Measurements from ENCODE around the gene LGR5.

Gene LGR5

DNA sequence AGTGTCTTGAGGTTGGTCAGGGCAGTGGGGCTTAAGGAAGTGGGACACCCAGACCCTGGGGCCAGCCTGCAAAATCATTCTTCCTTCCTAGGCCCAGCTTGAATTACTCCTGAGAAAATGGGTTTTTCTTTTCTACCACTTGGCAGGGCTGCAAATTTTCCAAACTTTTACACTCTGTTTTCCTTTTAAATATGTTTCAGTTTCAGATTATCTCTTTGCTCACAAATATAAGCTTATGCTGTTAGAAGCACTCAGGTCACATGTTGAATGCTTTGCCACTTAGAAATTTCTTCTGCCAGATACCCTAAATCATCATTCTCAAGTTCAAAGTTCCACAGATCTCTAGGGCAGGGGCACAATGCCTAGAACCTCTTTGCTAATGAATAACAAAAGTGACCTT is 2.9 kb upstream of the LGR5 start:
- no peak for DNase-seq (ENCODE audit: extremely low read depth in 1 of 2, low read depth in 1 of 2)

DNA sequence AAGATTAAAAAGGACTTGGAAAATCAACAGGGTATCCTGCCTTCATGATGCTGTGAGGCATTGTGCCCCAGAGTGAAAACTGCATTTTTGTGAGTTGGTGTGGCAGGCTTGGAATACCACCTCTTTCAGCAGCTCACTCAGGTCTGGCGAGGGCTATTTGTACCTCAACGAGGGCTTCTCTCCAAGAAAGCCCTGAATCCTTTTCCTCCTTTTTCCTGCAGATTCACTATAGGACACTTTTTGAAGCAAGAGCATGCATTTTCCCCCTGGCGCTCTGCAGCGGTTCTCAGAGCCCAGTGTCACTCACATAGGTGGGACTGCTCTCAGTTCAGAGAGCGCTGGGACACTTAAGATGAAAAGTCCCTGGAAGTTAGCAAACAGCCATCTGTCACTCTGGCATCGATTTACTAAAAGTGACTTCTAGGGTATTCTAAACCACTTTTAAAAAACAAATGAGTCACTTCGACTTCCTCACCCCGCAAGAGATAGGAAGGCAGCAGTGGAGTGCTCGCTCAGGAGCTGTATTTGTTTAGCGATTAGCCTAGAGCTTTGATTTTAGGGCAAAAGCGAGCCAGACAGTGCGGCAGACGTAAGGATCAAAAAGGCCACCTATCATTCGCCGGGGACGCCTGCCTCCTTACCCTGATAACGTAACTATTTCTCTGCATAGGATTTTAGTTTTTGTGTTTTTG is 782 bp upstream of the LGR5 start:
- no peak for DNase-seq (ENCODE audit: extremely low read depth in 1 of 2, low read depth in 1 of 2)

GRCh38 chr12:71439362-71439612 is 311 bp upstream of the LGR5 start:
- DNase-seq (ENCODE audit: extremely low read depth in 1 of 2, low read depth in 1 of 2), result no peak

DNA sequence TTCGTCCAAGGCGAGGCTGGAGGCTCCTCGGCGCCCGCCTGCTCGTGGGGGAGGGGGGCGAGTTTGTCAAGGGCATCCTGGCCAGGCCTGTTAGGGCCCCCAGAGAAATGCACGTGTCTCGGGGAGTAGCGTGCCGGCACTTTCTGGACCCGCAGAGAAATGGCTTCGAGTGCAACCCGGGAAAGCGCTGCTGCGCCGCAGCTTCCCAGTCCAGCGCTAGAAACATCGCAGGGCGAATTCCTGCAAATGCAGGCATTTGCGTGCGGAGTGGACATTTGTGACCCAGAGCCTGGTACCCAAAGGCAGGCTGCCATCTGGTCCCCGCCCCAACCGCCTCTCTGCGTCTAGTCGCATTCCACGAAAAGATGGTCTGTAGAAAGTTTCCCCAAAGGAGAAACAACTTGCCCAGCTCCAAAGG is 756 bp downstream of the LGR5 start:
- no peak for DNase-seq (ENCODE audit: extremely low read depth in 1 of 2, low read depth in 1 of 2)

GRCh38 chr12:71440763-71441748 is 1.5 kb downstream of the LGR5 start:
- no peak for DNase-seq (ENCODE audit: extremely low read depth in 1 of 2, low read depth in 1 of 2)

- no peak for DNase-seq (ENCODE audit: extremely low read depth in 1 of 2, low read depth in 1 of 2)
These were observed 2.4 kb downstream of the LGR5 start for GRCh38 chr12:71441836-71442566.

DNA sequence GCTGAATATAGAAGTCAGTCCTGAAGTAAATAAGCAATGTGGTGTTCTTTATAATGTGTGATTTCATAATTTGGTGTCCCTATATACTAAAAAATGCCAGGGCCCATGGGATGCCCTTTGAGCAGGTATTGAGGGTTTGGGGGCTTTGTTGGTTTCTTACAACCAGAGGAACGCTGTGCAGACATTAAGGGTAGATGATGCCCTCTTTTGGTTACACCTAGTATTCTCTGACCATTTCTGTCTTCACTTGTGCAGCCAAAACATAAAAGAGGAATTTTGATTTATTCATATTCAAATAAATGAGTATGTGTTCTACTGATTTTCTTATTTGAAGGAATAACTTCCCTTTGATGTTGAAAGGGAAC is 3.0 kb downstream of the LGR5 start:
- DNase-seq (ENCODE audit: extremely low read depth in 1 of 2, low read depth in 1 of 2), result no peak

DNA sequence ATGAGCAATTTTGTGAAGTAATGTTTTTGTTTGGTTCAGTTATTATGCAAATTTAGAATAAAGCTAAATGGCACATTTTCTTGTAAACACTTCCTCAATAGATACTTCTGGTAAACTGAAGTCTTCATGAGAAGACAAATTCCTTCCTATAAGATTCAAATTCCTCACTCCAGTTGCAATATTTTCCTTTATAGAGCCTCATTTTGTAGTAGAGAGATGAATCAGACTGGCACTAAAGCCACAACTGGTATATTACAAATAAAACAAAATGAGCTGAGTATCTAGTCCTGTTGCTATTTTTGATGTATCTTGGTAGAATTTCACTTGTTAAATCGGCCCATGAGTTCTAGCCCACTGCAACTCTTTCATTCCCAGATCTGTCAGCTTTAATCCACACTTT is 5.5 kb downstream of the LGR5 start:
- DNase-seq (ENCODE audit: extremely low read depth in 1 of 2, low read depth in 1 of 2), result no peak

GRCh38 chr12:71447691-71448132 is 8.1 kb downstream of the LGR5 start:
- no peak for DNase-seq (ENCODE audit: extremely low read depth in 1 of 2, low read depth in 1 of 2)

- DNase-seq (ENCODE audit: extremely low read depth in 1 of 2, low read depth in 1 of 2), result no peak
These were observed 8.6 kb downstream of the LGR5 start for GRCh38 chr12:71448150-71448581.

- no peak for DNase-seq (ENCODE audit: extremely low read depth in 1 of 2, low read depth in 1 of 2)
These were observed 9.9 kb downstream of the LGR5 start for GRCh38 chr12:71449373-71450070.

GRCh38 chr12:71452006-71452405 is 12.4 kb downstream of the LGR5 start:
- no peak for DNase-seq (ENCODE audit: extremely low read depth in 1 of 2, low read depth in 1 of 2)

GRCh38 chr12:71455028-71455737 is 15.6 kb downstream of the LGR5 start:
- DNase-seq (ENCODE audit: extremely low read depth in 1 of 2, low read depth in 1 of 2), result no peak

GRCh38 chr12:71456316-71456715 is 16.7 kb downstream of the LGR5 start:
- DNase-seq (ENCODE audit: extremely low read depth in 1 of 2, low read depth in 1 of 2), result no peak

GRCh38 chr12:71456990-71457389 is 17.4 kb downstream of the LGR5 start:
- no peak for DNase-seq (ENCODE audit: extremely low read depth in 1 of 2, low read depth in 1 of 2)

DNA sequence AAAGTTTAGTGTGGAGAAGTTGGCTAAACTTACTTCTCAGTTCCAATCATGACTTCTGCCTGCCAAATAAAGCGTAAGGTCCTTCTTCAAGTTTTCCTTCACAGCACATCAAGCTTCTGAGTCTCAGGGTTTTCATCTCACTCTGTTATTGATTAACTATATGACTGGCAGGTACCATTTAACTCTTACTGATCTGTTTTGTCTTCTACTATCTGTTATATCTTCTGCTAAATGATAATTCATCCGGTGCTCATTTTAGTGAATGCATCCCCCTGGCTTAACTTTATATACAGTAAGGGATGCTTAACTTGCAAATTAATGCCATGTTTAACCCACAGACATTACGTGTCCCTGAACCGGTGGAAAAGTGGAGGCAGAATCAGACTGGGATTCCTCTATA is 20.7 kb downstream of the LGR5 start:
- DNase-seq (ENCODE audit: extremely low read depth in 1 of 2, low read depth in 1 of 2), result no peak

DNA sequence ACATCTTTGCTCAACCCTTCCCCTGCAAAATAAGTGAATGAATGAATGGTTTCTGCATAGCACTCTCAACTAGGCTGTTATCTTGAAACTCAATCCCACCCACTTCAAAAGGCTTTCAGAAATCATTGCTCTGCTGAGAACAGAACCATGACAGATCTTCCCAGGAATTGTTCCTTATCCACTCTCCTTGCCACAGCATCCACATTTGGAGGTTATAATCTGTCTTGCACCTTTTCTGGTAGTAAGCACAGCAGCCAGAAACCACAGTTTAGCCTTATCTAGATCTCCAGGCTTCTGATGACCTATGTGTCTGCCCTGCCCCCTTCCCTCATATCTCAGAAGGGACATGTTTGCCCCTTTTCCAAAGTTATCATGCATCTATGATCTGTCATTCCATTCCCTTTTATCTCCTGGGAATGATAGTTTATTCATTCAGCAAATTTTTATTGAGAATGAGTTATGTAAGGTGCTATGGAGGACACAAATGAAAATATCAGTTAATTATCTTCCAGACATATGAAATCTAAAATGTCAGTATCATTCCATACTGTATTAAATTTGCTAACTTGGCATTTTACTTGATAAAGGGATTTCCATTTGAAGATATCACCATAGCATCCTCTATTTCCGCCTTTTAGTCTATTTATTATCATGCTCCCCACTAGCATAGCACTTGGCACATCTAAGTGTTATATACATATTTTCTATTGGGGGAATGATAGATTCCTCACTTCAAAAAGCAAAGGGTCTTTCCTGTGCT is 21.4 kb downstream of the LGR5 start:
- no peak for DNase-seq (ENCODE audit: extremely low read depth in 1 of 2, low read depth in 1 of 2)

- DNase-seq (ENCODE audit: extremely low read depth in 1 of 2, low read depth in 1 of 2), result no peak
These were observed 22.3 kb downstream of the LGR5 start for GRCh38 chr12:71461787-71462328.

- no peak for DNase-seq (ENCODE audit: extremely low read depth in 1 of 2, low read depth in 1 of 2)
These were observed 26.2 kb downstream of the LGR5 start for GRCh38 chr12:71465796-71466195.
